Neuron (in vitro differentiated cells): ENCODE results near the gene THG1L.

ENCODE experiments used
- H2AFZ ChIP-seq: one replicate; pipeline ENCODE4 v1.6.1; 2013; ENCODE audit warnings: low read depth, mild to moderate bottlenecking, inconsistent platforms, low read length, moderate library complexity
- H3K27me3 ChIP-seq: one replicate; pipeline ENCODE4 v1.6.1; 2013; ENCODE audit warnings: low read length; ENCODE audit not compliant: insufficient read depth
- H3K36me3 ChIP-seq: one replicate; pipeline ENCODE4 v1.6.1; 2013; ENCODE audit warnings: low read length; ENCODE audit not compliant: insufficient read depth
- H3K4me1 ChIP-seq: one replicate; pipeline ENCODE4 v1.6.1; 2013; ENCODE audit warnings: low read length; ENCODE audit not compliant: insufficient read depth
- H3K4me3 ChIP-seq: 2 replicates; pipeline ENCODE4 v1.5.1; 2013; ENCODE audit warnings: mild to moderate bottlenecking, low read length, moderate library complexity
- H3K9me3 ChIP-seq: one replicate; pipeline ENCODE4 v1.6.1; 2013; ENCODE audit warnings: low read length

The THG1L gene

GRCh38 chr5:157734436-157734835 lies 3.2 kb downstream of the THG1L start:
- Histone ChIP-seq H3K36me3 (peaks cover 18% of the 10 kb centered on the region), H3K27me3 (no peaks in the 10 kb centered on the region), H3K9me3 (no peaks in the 10 kb centered on the region), H3K4me1 (peaks cover 3% of the 10 kb centered on the region), H2AFZ (no peak overlapping the region), H3K4me3 (no peak overlapping the region)

DNA sequence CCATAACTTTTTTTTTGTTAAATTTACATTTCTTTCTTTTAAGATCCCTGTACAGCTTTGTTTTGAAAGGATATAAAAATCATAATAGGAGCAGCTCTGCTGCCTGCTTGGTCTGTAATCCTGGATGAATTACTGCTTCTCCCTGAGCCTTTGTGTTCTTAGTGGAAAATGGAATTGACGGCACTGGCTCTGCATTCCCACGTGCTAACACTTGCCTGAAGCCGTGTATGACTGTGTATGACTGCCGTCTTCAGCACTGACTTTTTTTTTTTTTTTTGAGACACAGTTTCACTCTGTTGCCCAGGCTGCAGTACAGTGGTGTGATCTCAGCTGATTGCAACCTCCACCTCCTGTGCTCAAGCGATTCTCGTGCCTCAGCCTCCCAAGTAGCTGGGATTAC lies 4.8 kb downstream of the THG1L start:
- Histone ChIP-seq H3K36me3 (peaks cover 19% of the 10 kb centered on the region), H3K4me3 (no peak overlapping the region), H3K4me1 (no peaks in the 10 kb centered on the region), H2AFZ (no peak overlapping the region), H3K27me3 (no peaks in the 10 kb centered on the region), H3K9me3 (no peaks in the 10 kb centered on the region)

DNA sequence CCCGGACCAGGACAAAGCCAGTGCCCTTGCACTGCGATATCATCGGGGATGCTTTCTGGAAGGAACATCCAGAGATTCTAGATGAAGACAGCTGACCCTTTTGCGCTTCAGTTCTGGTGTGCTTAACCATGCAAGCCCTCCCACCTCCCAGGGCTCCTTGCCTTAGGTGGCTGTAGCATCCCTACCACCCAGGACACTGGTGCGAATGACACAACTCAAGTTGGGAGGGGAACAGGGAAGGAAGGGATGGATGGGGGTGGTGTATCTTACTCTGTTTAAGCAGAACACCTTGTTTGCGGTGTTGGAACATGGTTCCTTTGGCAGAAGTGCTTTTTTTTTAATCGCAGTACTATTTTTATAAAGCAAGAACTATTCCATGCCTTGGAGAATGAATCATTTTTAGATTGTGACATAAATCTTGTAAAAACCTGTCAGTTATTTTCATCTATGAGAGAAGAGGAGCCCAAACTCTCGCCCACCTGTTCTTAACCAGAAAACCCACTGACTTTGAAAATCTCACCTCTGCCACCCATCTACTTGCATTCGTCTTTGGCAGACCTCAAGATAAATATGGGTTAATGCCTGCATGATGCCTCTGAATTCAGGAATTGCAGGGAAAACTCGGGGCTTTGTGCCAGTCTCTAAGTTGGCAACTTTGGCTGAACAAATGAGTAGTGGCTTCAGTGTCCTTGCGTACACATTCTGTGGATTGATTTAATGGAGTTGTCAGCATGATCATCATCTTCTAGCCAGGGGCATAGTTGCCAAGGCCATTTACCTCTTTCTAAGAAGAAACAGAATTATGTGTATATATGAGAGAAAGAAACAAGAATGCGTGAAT lies 8.4 kb downstream of the THG1L start:
- H3K9me3 ChIP-seq = no peaks in the 10 kb centered on the region
- peaks cover 3% of the 10 kb centered on the region for H3K4me1 ChIP-seq
- no peak overlapping the region for H2AFZ ChIP-seq
- peaks cover 16% of the 10 kb centered on the region for H3K36me3 ChIP-seq
- no peaks in the 10 kb centered on the region for H3K27me3 ChIP-seq
- H3K4me3 ChIP-seq = no peak overlapping the region

GRCh38 chr5:157740229-157740610 lies 9.0 kb downstream of the THG1L start:
- Histone ChIP-seq H3K27me3 (no peaks in the 10 kb centered on the region), H3K9me3 (no peaks in the 10 kb centered on the region)

DNA sequence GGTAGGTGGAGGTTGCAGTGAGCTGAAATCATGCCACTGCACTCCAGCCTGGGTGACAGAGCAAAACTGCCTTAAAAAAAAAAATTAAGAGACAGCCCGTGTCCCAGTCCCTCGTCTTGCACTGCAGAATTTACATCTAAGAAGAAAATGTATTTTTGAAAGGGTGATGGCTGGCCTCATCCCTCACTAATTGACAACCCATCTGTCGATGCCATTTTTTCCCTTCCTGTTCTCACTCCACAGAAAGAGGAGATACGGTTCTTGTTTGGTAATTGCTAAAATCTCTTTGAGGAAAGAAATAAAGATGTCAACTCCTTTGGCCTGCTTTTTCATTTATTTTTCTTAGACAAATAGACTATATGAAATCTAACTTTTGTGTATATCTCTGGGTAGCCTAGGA lies 9.9 kb downstream of the THG1L start:
- Histone ChIP-seq H3K4me1 (peaks cover 12% of the 10 kb centered on the region), H3K4me3 (no peak overlapping the region), H3K9me3 (no peaks in the 10 kb centered on the region), H3K36me3 (peaks cover 13% of the 10 kb centered on the region), H2AFZ (no peak overlapping the region), H3K27me3 (no peaks in the 10 kb centered on the region)

More at GRCh38 chr5:157740229-157740610, 9.0 kb downstream of the THG1L start:
- Histone ChIP-seq H3K4me1 (peaks cover 9% of the 10 kb centered on the region), H2AFZ (no peak overlapping the region), H3K4me3 (no peak overlapping the region), H3K36me3 (peaks cover 14% of the 10 kb centered on the region)

- Histone ChIP-seq H3K9me3 (no peaks in the 10 kb centered on the region), H2AFZ (peak within 1 kb of the TSS; percentile 84), H3K27me3 (no peaks in the 10 kb centered on the region), H3K4me1 (peaks cover 18% of the 10 kb centered on the region), H3K36me3 (peaks cover 5% of the 10 kb centered on the region), H3K4me3 (peak within 1 kb of the TSS; percentile 62)
These were observed 12.2 kb downstream of the THG1L start, which contains the start of gene LSM11 for GRCh38 chr5:157743163-157744050. TSS of gene LSM11 (plus strand) at chr5:157743712. CDS start at chr5:157743751, 39 bp downstream.

- Histone ChIP-seq H3K4me3 (peak overlapping the region; percentile 62), H3K27me3 (no peaks in the 10 kb centered on the region), H3K4me1 (peaks cover 18% of the 10 kb centered on the region), H2AFZ (peak overlapping the region; percentile 84), H3K36me3 (peaks cover 2% of the 10 kb centered on the region), H3K9me3 (no peaks in the 10 kb centered on the region)
These were observed 13.1 kb downstream of the THG1L start for GRCh38 chr5:157744051-157745011.

GRCh38 chr5:157745041-157745456 lies 13.8 kb downstream of the THG1L start:
- Histone ChIP-seq H3K27me3 (no peaks in the 10 kb centered on the region), H3K9me3 (no peaks in the 10 kb centered on the region), H3K4me3 (peak overlapping the region; percentile 62), H3K36me3 (no peaks in the 10 kb centered on the region), H2AFZ (no peak overlapping the region), H3K4me1 (peaks cover 18% of the 10 kb centered on the region)

DNA sequence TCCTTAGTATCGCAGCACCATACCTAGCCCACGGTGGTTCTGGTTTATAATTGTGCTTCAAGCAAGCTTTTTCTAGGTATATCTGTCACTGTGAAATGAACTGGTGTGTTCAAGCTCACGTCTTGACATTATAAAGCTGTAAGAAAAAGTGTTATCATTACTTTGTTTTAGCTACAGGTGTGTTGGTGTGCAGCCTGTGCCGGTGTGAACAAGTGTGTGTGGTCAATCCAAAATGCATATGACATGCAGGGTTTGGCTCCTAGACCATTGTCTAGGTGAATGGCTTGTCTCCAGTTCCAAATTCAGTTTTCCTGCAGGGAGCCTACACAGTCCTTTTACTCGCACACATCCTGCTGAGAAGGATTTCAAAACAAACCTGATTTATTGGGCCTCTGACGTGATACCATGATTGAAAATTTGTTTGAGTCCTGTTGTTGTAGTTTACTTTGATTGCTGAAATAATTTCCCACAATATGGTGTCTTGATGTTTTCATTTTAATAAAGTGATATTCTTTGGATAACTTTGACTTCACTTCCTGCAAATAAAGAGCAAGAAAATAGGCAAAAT lies 16.0 kb downstream of the THG1L start:
- no peak overlapping the region for H2AFZ ChIP-seq
- H3K4me1 ChIP-seq = peaks cover 18% of the 10 kb centered on the region

GRCh38 chr5:157747766-157748700 lies 16.8 kb downstream of the THG1L start:
- Histone ChIP-seq H3K9me3 (no peaks in the 10 kb centered on the region), H3K4me3 (no peak overlapping the region), H2AFZ (no peak overlapping the region), H3K4me1 (peaks cover 18% of the 10 kb centered on the region), H3K27me3 (no peaks in the 10 kb centered on the region), H3K36me3 (peaks cover 8% of the 10 kb centered on the region)

More for the DNA sequence above, 16.0 kb downstream of the THG1L start:
- Histone ChIP-seq H3K9me3 (no peaks in the 10 kb centered on the region), H3K4me3 (no peak overlapping the region), H3K27me3 (no peaks in the 10 kb centered on the region), H3K36me3 (peaks cover 5% of the 10 kb centered on the region)

DNA sequence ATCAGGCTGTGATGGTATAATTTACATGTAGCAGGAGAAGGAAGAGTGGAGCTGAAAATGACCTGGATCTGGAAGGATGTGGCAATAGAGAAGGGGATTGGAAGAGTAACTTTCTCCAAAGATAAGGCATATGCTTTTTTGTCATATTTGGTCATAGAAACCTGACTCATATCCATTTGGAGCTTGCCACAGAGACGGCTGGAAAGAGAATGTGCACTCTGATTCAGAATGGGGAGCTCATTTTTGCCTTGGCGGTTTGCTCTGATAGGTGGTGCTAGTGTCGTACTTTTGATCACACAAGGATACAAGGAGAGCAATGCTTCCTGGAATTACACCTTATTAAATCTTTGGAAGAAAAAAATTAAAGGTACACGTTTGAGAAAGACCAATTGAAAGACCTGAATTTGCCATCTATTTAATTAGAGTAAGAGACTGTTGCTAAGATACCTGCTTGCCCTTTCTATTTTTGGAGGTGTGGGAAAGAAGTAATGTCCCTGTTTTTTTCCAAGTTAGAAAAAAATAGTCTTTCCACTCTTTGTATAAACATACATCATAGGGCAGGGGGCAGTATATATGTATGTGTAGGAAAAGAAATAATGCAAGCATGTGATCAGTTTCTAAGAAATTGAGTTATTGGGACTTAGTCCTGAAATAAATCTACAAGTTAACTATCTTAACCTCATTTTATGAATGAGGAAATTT lies 17.7 kb downstream of the THG1L start:
- Histone ChIP-seq H3K36me3 (peaks cover 15% of the 10 kb centered on the region), H3K9me3 (no peaks in the 10 kb centered on the region), H3K4me1 (peaks cover 18% of the 10 kb centered on the region), H3K4me3 (no peak overlapping the region), H3K27me3 (no peaks in the 10 kb centered on the region), H2AFZ (no peak overlapping the region)
